ENCODE data around the gene CENPC. TPM values are rescaled to one million over a fixed set of nuclear protein-coding genes. Genes with fewer than 3 reads are reported as not detected.

Gene CENPC
- total and polyA plus RNA-seq, 12 donors = 2.3 to 12.9 (median 10.6) TPM

DNA sequence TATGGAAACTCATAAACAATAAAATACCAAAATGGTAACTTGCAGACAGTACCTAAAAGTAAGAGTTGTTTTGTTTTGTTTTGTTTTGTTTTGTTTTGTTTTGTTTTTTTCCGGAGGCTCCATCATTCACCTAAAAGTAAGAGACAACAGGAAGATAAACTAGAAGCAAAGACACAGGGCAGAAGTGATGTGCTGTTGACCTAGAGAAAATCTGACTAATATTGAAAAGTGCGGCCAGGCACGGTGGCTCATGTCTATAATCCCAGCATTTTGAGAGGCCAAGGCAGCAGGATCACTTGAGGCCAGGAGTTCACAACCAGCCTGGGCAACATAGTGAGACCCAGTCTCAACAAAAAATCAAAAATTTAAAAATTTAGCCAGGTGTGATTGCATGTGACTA lies 5.6 kb upstream of the CENPC start:
- 91 to 94% methylated on average over 3 of the region's 3 CpGs for WGBS, 2 donors
- Histone ChIP-seq H3K9me3 (no peaks in the 10 kb centered on the region), H3K36me3 (no peaks in the 10 kb centered on the region), H3K4me1 (peaks cover 0 to 5% (median 0%) of the 10 kb centered on the region in 9 donors), H3K27ac (no peak overlapping the region), H3K4me3 (no peak overlapping the region), H3K27me3 (no peaks in the 10 kb centered on the region)
- TF ChIP-seq, protein P1, sequence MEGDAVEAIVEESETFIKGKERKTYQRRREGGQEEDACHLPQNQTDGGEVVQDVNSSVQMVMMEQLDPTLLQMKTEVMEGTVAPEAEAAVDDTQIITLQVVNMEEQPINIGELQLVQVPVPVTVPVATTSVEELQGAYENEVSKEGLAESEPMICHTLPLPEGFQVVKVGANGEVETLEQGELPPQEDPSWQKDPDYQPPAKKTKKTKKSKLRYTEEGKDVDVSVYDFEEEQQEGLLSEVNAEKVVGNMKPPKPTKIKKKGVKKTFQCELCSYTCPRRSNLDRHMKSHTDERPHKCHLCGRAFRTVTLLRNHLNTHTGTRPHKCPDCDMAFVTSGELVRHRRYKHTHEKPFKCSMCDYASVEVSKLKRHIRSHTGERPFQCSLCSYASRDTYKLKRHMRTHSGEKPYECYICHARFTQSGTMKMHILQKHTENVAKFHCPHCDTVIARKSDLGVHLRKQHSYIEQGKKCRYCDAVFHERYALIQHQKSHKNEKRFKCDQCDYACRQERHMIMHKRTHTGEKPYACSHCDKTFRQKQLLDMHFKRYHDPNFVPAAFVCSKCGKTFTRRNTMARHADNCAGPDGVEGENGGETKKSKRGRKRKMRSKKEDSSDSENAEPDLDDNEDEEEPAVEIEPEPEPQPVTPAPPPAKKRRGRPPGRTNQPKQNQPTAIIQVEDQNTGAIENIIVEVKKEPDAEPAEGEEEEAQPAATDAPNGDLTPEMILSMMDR (IDR thresholded peaks at IDR 0.05) = no peak
- DNase-seq (no peak), ATAC-seq (no peak)
- intact Hi-C loops (cut with DNase I) = no loop called here

DNA sequence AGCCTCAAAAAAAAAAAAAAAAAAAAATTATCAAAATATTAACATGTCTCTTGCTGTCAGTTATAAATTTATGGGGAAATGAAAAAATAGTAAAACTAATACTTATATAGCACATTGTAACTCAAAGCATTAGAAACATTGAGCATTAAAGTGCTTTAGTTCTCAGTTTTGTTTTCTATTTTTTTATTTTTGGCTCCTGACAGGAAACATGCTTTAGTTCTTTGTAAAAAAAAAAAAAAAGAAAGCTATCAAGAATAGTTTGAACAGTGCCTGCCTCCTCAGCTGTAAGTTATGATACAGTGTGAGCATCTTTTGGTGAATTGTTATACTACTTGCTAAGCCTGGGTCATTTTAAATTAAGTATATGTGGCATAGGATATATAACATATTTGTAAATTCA lies 5.1 kb upstream of the CENPC start:
- ATAC-seq (no peak), DNase-seq (no peak)
- H3K36me3 ChIP-seq = no peaks in the 10 kb centered on the region
- H3K4me1 ChIP-seq = peaks cover 0 to 7% (median 0%) of the 10 kb centered on the region in 9 donors
- no peaks in the 10 kb centered on the region for H3K27me3 ChIP-seq
- TF ChIP-seq, protein P1 (IDR thresholded peaks at IDR 0.05) = no peak
- no peak overlapping the region for H3K4me3 ChIP-seq
- H3K9me3 ChIP-seq = no peaks in the 10 kb centered on the region
- H3K27ac ChIP-seq = no peak overlapping the region
- intact Hi-C loops (cut with DNase I) = no loop called here

DNA sequence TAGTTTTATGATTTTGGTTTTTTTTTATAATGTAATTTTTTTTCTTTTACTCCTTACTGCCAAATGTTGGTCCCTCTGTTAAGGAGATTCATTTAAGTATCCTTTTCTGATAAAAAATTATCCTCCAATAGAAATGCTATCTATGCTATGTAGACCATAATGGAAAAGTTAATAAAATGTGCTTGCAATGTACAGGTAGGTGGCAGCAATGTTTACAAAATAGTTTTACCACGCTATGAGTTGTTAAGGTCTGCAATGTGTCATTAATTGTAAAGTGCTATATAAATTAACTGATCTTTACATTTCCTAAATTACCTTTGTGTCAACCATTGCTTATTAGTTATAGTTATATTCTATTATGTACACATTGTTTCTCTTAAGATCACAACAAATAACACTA lies 3.8 kb upstream of the CENPC start:
- intact Hi-C loops (cut with DNase I) = loop anchor here in 5 of 10 donors (5.0 to 10.0 kb wide), 4 partner anchors 76 to 796 kb away; partner anchors contain the start of gene UBA6 (in 3 of the 5)
- H3K36me3 ChIP-seq = no peaks in the 10 kb centered on the region
- DNase-seq = no peak
- H3K27ac ChIP-seq = no peak overlapping the region
- H3K4me1 ChIP-seq = peaks cover 0 to 12% (median 5%) of the 10 kb centered on the region in 9 donors
- 8 to 19% methylated on average over 1 of the region's 1 CpG for WGBS, 2 donors
- H3K4me3 ChIP-seq = no peak overlapping the region
- TF ChIP-seq, protein P1 (IDR thresholded peaks at IDR 0.05) = peak in 6 of 9 donors; percentile 17 to 41 (median 34)
- H3K9me3 ChIP-seq = no peaks in the 10 kb centered on the region
- no peak for ATAC-seq
- H3K27me3 ChIP-seq = no peaks in the 10 kb centered on the region

DNA sequence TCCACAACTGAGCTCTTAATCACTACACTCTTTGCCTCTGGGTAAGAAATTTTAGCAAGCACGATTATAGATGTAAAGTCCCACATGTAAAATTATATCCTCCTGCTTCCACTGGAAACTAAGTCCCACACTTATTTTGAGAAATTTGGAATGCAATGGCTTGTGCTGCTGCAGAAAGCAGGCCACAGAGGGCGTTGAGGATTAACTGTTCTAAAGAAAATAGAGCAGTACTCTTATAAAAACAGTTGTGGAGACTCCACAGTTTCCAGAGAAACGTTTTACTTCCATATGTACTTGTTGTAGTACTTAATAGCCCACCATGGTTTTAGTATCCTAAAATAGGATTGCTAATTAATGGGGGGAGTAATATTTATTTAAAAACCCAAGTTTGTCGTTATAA lies 1.7 kb upstream of the CENPC start:
- Histone ChIP-seq H3K4me3 (no peak overlapping the region), H3K27ac (no peak overlapping the region), H3K27me3 (no peaks in the 10 kb centered on the region), H3K4me1 (peaks cover 0 to 32% (median 25%) of the 10 kb centered on the region in 9 donors), H3K36me3 (peaks cover 0 to 20% (median 0%) of the 10 kb centered on the region in 9 donors), H3K9me3 (no peaks in the 10 kb centered on the region)
- DNase-seq (no peak), ATAC-seq (no peak)
- TF ChIP-seq, protein P1 (IDR thresholded peaks at IDR 0.05) = no peak
- 61 to 67% methylated on average over 4 of the region's 4 CpGs for WGBS, 2 donors
- intact Hi-C loops (cut with DNase I) = loop anchor here in 5 of 10 donors (5.0 to 10.0 kb wide), 4 partner anchors 78 to 798 kb away; partner anchors contain the start of gene UBA6 (in 3 of the 5)

Data from heart right ventricle (tissue), 16 donors.